Measurements from ENCODE around the gene MTRFR. TPM values are rescaled to one million over a fixed set of nuclear protein-coding genes. Genes with fewer than 3 reads are reported as not detected.
A peak's percentile ranks its signal among the peaks of the same experiment; 100 is the strongest.
"Not testable (repeated sequence)": the region's sequence is repeated elsewhere in the genome, so short reads cannot be mapped to it uniquely, and the experiment has no call there.

Gene MTRFR
- total RNA-seq = 10 to 100 TPM in 1 of 4 donors, 1 to 10 TPM in 3; 6.4 to 17.1 (median 8.2) TPM

GRCh38 chr12:123232807-123233504, at the start of gene MTRFR, which contains the start of gene MPHOSPH9:
MTRFR (plus strand) TSS chr12:123233436; CDS start chr12:123253675, 20,239 bp downstream.
MPHOSPH9 (minus strand) TSS chr12:123233141; CDS start chr12:123230364, 2,777 bp downstream.
- TF ChIP-seq POLR2A (IDR thresholded peaks at IDR 0.05) (peak; percentile 50 to 97), POLR2AphosphoS5 (IDR thresholded peaks at IDR 0.05) (peak in 2 of 3 donors; percentile 85 to 86), CTCF (IDR thresholded peaks at IDR 0.05) (no peak)
- no peaks in the 10 kb centered on the region for H3K36me3 ChIP-seq
- no peaks in the 10 kb centered on the region for H3K27me3 ChIP-seq
- H3K27ac ChIP-seq = peak within 1 kb of the TSS; percentile 83
- WGBS = 0% methylated on average over 33 of the region's 66 CpGs
- H3K4me3 ChIP-seq = peak within 1 kb of the TSS; percentile 77
- DNase-seq (ENCODE audit: low spot score in 2 of 2) = peak; percentile 99
- H3K9me3 ChIP-seq = no peaks in the 10 kb centered on the region
- peaks cover 32% of the 10 kb centered on the region for H3K4me1 ChIP-seq

DNA sequence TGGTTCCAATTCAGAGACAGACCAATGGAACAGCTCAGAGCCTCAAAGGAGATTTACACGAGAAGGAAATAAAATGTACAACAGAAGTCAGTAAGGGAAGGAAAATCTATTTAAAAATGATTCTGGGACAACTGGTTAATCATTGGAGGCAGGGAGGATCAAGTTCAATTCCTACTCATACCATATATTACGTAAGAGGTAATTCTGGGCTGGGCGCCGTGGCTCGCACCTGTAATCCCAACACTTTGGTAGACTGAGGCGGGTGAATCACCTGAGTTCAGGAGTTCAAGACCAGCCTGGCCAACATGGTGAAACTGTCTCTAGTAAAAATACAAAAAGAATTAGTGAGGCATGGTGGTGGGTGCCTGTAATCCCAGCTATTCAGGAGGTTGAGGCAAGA, 45.6 kb upstream of the MTRFR start:
- DNase-seq (ENCODE audit: low spot score in 2 of 2) = no peak
- H3K27ac ChIP-seq = no peak overlapping the region
- H3K36me3 ChIP-seq = peaks cover 22% of the 10 kb centered on the region
- H3K4me3 ChIP-seq = no peak overlapping the region
- H3K9me3 ChIP-seq = no peaks in the 10 kb centered on the region
- 95% methylated on average over 6 of the region's 6 CpGs for WGBS
- no peaks in the 10 kb centered on the region for H3K27me3 ChIP-seq
- no peaks in the 10 kb centered on the region for H3K4me1 ChIP-seq
- TF ChIP-seq POLR2A (IDR thresholded peaks at IDR 0.05) (no peak), POLR2AphosphoS5 (IDR thresholded peaks at IDR 0.05) (no peak), EP300 (IDR thresholded peaks at IDR 0.05) (no peak), CTCF (IDR thresholded peaks at IDR 0.05) (no peak)

DNA sequence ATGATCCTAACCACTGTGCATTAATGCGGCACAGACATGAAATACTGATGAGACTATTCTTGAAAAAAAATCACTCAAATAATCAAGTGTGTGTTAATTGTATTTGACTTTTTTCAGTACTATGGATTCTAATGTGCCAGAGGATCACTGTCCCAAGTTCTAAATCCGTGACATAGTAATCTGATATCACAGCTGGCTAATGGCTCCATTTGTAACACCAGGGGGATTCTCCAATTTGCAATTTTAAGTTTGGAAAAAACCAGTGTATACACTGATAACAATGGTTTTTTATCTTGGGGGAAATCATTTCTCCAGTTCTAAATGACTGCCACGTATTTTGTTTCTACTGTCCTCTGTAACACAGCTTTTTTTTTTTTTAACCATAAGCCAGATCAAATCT, 33.3 kb upstream of the MTRFR start:
- WGBS = 85% methylated on average over 3 of the region's 3 CpGs
- no peak for DNase-seq (ENCODE audit: low spot score in 2 of 2)
- Histone ChIP-seq H3K27me3 (no peaks in the 10 kb centered on the region), H3K27ac (no peak overlapping the region), H3K9me3 (no peaks in the 10 kb centered on the region), H3K4me1 (no peaks in the 10 kb centered on the region), H3K4me3 (no peak overlapping the region), H3K36me3 (peaks cover 24% of the 10 kb centered on the region)
- TF ChIP-seq CTCF (IDR thresholded peaks at IDR 0.05) = no peak

GRCh38 chr12:123200414-123200813, 32.8 kb upstream of the MTRFR start:
- no peak for TF ChIP-seq POLR2A (IDR thresholded peaks at IDR 0.05)
- TF ChIP-seq EP300 (IDR thresholded peaks at IDR 0.05) = no peak
- TF ChIP-seq CTCF (IDR thresholded peaks at IDR 0.05) = no peak
- TF ChIP-seq POLR2AphosphoS5 (IDR thresholded peaks at IDR 0.05) = no peak
- Histone ChIP-seq H3K27me3 (no peaks in the 10 kb centered on the region), H3K36me3 (peaks cover 20% of the 10 kb centered on the region), H3K9me3 (no peaks in the 10 kb centered on the region), H3K27ac (no peak overlapping the region), H3K4me3 (no peak overlapping the region), H3K4me1 (no peaks in the 10 kb centered on the region)
- no peak for DNase-seq (ENCODE audit: low spot score in 2 of 2)
- 82% methylated on average over 7 of the region's 7 CpGs for whole genome bisulfite sequencing

DNA sequence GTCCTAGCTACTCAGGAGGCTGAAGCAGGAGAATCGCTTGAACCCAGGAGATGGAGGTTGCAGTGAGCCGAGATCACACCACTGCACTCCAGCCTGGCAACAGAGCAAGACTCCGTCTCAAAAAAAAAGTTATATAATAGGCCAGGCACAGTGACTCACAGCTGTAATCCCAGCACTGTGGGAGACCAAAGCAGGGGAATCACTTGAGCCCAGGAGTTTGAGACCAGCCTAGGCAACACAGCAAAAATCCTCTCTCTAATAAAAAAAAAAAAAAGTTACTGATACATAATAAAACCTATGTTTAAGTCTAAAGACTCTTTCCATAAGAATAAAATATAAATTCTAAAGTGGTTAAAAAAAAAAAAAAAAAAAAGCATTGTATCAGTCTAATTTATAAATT, 26.4 kb upstream of the MTRFR start:
- not testable (repeated sequence) for H3K4me3 ChIP-seq; H3K9me3 ChIP-seq; H3K27ac ChIP-seq; H3K27me3 ChIP-seq; DNase-seq (ENCODE audit: low spot score in 2 of 2); H3K4me1 ChIP-seq
- H3K36me3 ChIP-seq = peaks cover 37% of the 10 kb centered on the region
- WGBS = 70% methylated on average over 3 of the region's 3 CpGs

- WGBS = 96% methylated on average over 7 of the region's 7 CpGs
- not testable (repeated sequence) for H3K4me1 ChIP-seq; DNase-seq (ENCODE audit: low spot score in 2 of 2); H3K27me3 ChIP-seq; H3K4me3 ChIP-seq; H3K9me3 ChIP-seq; H3K27ac ChIP-seq
- peaks cover 32% of the 10 kb centered on the region for H3K36me3 ChIP-seq
Observed at GRCh38 chr12:123207815-123208214, 25.4 kb upstream of the MTRFR start.

All from suprapubic skin (tissue), 4 donors.